GM19023 (cell line): Measurements from ENCODE around the gene INVS.
"Not testable (repeated sequence)": the region's sequence is repeated elsewhere in the genome, so short reads cannot be mapped to it uniquely, and the experiment has no call there.

Experiments
- ATAC-seq: cut with Tn5 transposase; IDR thresholded peaks from one replicate; pipeline ENCODE4 v1.9.1; 2021; ENCODE audit warnings: mild to moderate bottlenecking, moderate library complexity; ENCODE audit not compliant: unreplicated experiment

Gene INVS

GRCh38 chr9:100307080-100307479 lies 208.0 kb downstream of the INVS start:
- no peak for ATAC-seq

GRCh38 chr9:100308965-100309564 lies 210.0 kb downstream of the INVS start:
- ATAC-seq = no peak

GRCh38 chr9:100309992-100310391 lies 210.9 kb downstream of the INVS start:
- no peak for ATAC-seq

GRCh38 chr9:100315561-100315960 lies 216.5 kb downstream of the INVS start:
- ATAC-seq = no peak

GRCh38 chr9:100317706-100318105 lies 218.7 kb downstream of the INVS start:
- no peak for ATAC-seq

- ATAC-seq = no peak
Measured at GRCh38 chr9:100322954-100323536, 224.0 kb downstream of the INVS start.

- no peak for ATAC-seq
Measured at GRCh38 chr9:100324594-100325200, 225.7 kb downstream of the INVS start.

GRCh38 chr9:100338736-100339135 lies 239.7 kb downstream of the INVS start:
- ATAC-seq = not testable (repeated sequence)

- no peak for ATAC-seq
Measured at GRCh38 chr9:100340224-100340623, 241.2 kb downstream of the INVS start.

GRCh38 chr9:100341889-100342288 lies 242.8 kb downstream of the INVS start:
- no peak for ATAC-seq

GRCh38 chr9:100346836-100347235 lies 247.8 kb downstream of the INVS start:
- no peak for ATAC-seq

GRCh38 chr9:100350188-100350587 lies 251.1 kb downstream of the INVS start:
- no peak for ATAC-seq
